HepG2 (cell line): ENCODE data around the gene CHPF. TPM values are rescaled to one million over a fixed set of nuclear protein-coding genes. Genes with fewer than 3 reads are reported as not detected.

ENCODE experiments used
- ATAC-seq: fragments of 200-7000 bp; cut with Tn5 transposase; 3 replicates; pipeline ENCODE4 v1.9.1; 2020; ENCODE audit warnings: mild to moderate bottlenecking, moderate library complexity
- BruUV-seq: library from RNA; stranded (reverse); fragments of 400-500 nt; replicated peaks from 2 replicates; lab custom pipeline; 2021; lab: Mats Ljungman, UMichigan
- CTCF ChIA-PET: fragments of 300-600 bp; formaldehyde crosslinking; extraction: SDS; loops from one replicate; lab custom pipeline; 2021; ENCODE audit warnings: low total read pairs, inconsistent platforms, low intra/inter-chr PET ratio; lab: Yijun Ruan, JAX
- POLR2A ChIA-PET: fragments of 350-600 bp; sonication (Branson Sonifier 250); formaldehyde crosslinking; loops from one replicate; lab custom pipeline; 2020; ENCODE audit warnings: antibody characterized with exemption, inconsistent platforms; lab: Yijun Ruan, JAX
- DNase-seq: peaks from one replicate; pipeline ENCODE4 v3.0.0-alpha.2; 2015; ENCODE audit warnings: low spot score
- FAIRE-seq: peaks from 3 replicates; lab custom pipeline; 2011; peaks lifted over from hg19 to GRCh38; lab: Jason Lieb, UNC
- H2AFZ ChIP-seq: one replicate; pipeline ENCODE4 v1.6.1; 2011; ENCODE audit warnings: low read length, inconsistent platforms
- H3K27ac ChIP-seq: fragments of 300-600 bp; 3 replicates; pipeline ENCODE4 v1.8.0; 2011; ENCODE audit warnings: mixed run types, mild to moderate bottlenecking, mixed read lengths, low read length, inconsistent platforms; ENCODE audit not compliant: insufficient read depth; ENCODE audit errors: extremely low read length
- H3K27me3 ChIP-seq, 2 experiments: fragments of 200-600 bp in 1 of 2; 2 replicates in 1 of 2; 3 replicates in 1 of 2; pipeline versions ENCODE4 v1.6.0 to v1.8.0; 2011; ENCODE audit warnings: low read length in 2 of 2, mild to moderate bottlenecking in 2 of 2, moderate library complexity in 2 of 2, inconsistent platforms in 1 of 2; ENCODE audit not compliant: insufficient read depth in 2 of 2, control insufficient read depth in 1 of 2
- H3K36me3 ChIP-seq, 2 experiments: fragments of 200-600 bp in 1 of 2; replicated peaks in 1 of 2; 2 replicates in 1 of 2; 3 replicates in 1 of 2; pipeline versions ENCODE4 v1.5.1 to v1.8.0; 2011; ENCODE audit warnings: low read length in 2 of 2, inconsistent platforms in 1 of 2; ENCODE audit not compliant: insufficient read depth in 2 of 2, control insufficient read depth in 1 of 2
- H3K4me1 ChIP-seq: 2 replicates; pipeline ENCODE4 v1.5.1; 2012; ENCODE audit warnings: low read length, inconsistent platforms; ENCODE audit not compliant: insufficient read depth
- H3K4me2 ChIP-seq: 2 replicates; pipeline ENCODE4 v1.6.0; 2011; ENCODE audit warnings: low read depth, low read length, inconsistent platforms
- H3K4me3 ChIP-seq, 3 experiments: fragments of 200-600 bp in 1 of 3; sonication (generic), shearing (Covaris generic) in 1 of 3; replicated peaks in 1 of 3; 2 replicates each; pipeline ENCODE4 v1.5.1; 2011 to 2016; ENCODE audit warnings: low read length in 3 of 3, inconsistent platforms in 2 of 3, low read depth in 2 of 3, mild to moderate bottlenecking in 2 of 3, control low read depth in 1 of 3, mixed read lengths in 1 of 3; ENCODE audit not compliant: insufficient read depth in 1 of 3
- H3K79me2 ChIP-seq: one replicate; pipeline ENCODE4 v1.6.1; 2011; ENCODE audit warnings: low read length, inconsistent platforms; ENCODE audit not compliant: insufficient read depth
- H3K9ac ChIP-seq: 2 replicates; pipeline ENCODE4 v1.6.0; 2011; ENCODE audit warnings: mild to moderate bottlenecking, low read depth, low read length, inconsistent platforms; ENCODE audit not compliant: insufficient read depth
- H3K9me3 ChIP-seq: 2 replicates; pipeline ENCODE4 v1.5.1; 2012; ENCODE audit warnings: mild to moderate bottlenecking, low read length
- H4K20me1 ChIP-seq: 2 replicates; pipeline ENCODE4 v1.6.0; 2011; ENCODE audit warnings: inconsistent platforms, mild to moderate bottlenecking, low read length, moderate library complexity; ENCODE audit not compliant: insufficient read depth
- ATF6 ChIP-seq: sonication (generic); formaldehyde crosslinking; conservative IDR thresholded peaks from 2 replicates; pipeline ENCODE4 v1.4.0; 2020; ENCODE audit warnings: missing genetic modification reagents
- BCL3 ChIP-seq: sonication (generic); formaldehyde crosslinking; IDR thresholded peaks from 2 replicates; pipeline ENCODE4 v1.5.1; 2020; ENCODE audit warnings: mild to moderate bottlenecking, missing genetic modification reagents, moderate library complexity
- CBFB ChIP-seq: sonication (generic); formaldehyde crosslinking; IDR thresholded peaks from 2 replicates; pipeline ENCODE4 v1.4.0; 2020; ENCODE audit warnings: missing genetic modification reagents
- JUN ChIP-seq: sonication (generic); formaldehyde crosslinking; IDR thresholded peaks from 2 replicates; pipeline ENCODE4 v1.4.0; 2020; ENCODE audit warnings: mild to moderate bottlenecking, missing genetic modification reagents
- NR2C2 ChIP-seq: sonication (generic); formaldehyde crosslinking; IDR thresholded peaks from 2 replicates; pipeline ENCODE4 v1.4.0; 2020; ENCODE audit warnings: missing genetic modification reagents, mild to moderate bottlenecking, moderate library complexity, borderline replicate concordance
- RBM22 ChIP-seq: fragments of 200-400 bp; formaldehyde crosslinking; optimal IDR thresholded peaks from 2 replicates; pipeline ENCODE3; 2017; ENCODE audit warnings: mild to moderate bottlenecking, low read length, moderate library complexity
- SMAD3 ChIP-seq: sonication (generic); formaldehyde crosslinking; IDR thresholded peaks from 2 replicates; pipeline ENCODE4 v1.4.0; 2020; ENCODE audit warnings: missing genetic modification reagents
- XRCC5 ChIP-seq: fragments of 200-400 bp; formaldehyde crosslinking; optimal IDR thresholded peaks from 2 replicates; pipeline ENCODE3; 2017; ENCODE audit warnings: mild to moderate bottlenecking, low read length
- ZBTB42 ChIP-seq: sonication (generic); formaldehyde crosslinking; IDR thresholded peaks from 2 replicates; pipeline ENCODE4 v1.5.0; 2020; ENCODE audit warnings: mild to moderate bottlenecking, missing genetic modification reagents
- ZNF18 ChIP-seq: sonication (generic); formaldehyde crosslinking; IDR thresholded peaks from 2 replicates; pipeline ENCODE4 v1.8.0; 2022; ENCODE audit warnings: mild to moderate bottlenecking, missing genetic modification reagents; ENCODE audit not compliant: insufficient replicate concordance
- ZNF230 ChIP-seq: sonication (generic); formaldehyde crosslinking; IDR thresholded peaks from 2 replicates; pipeline ENCODE4 v1.4.0; 2020; ENCODE audit warnings: mild to moderate bottlenecking, missing genetic modification reagents
- ZNF235 ChIP-seq: sonication (generic); formaldehyde crosslinking; IDR thresholded peaks from 2 replicates; pipeline ENCODE4 v1.8.1; 2023; ENCODE audit warnings: mild to moderate bottlenecking, missing genetic modification reagents, borderline replicate concordance
- ZNF24 ChIP-seq: fragments of 450-650 bp; IDR thresholded peaks from 2 replicates; pipeline ENCODE4 v1.6.1; 2017; ENCODE audit warnings: antibody characterized with exemption, mild to moderate bottlenecking
- ZNF264 ChIP-seq: sonication (generic); formaldehyde crosslinking; IDR thresholded peaks from 2 replicates; pipeline ENCODE4 v1.4.0; 2020; ENCODE audit warnings: missing genetic modification reagents
- ZNF564 ChIP-seq: sonication (generic); formaldehyde crosslinking; IDR thresholded peaks from 2 replicates; pipeline ENCODE4 v1.8.1; 2023; ENCODE audit warnings: mild to moderate bottlenecking, missing genetic modification reagents
- ZNF703 ChIP-seq: sonication (generic); formaldehyde crosslinking; IDR thresholded peaks from 2 replicates; pipeline ENCODE4 v1.5.1; 2020; ENCODE audit warnings: missing genetic modification reagents, mild to moderate bottlenecking, moderate library complexity, borderline replicate concordance
- WGBS: methylation state at CpG from one replicate; pipeline ENCODE4 v1.1.6; 2017; ENCODE audit warnings: low lambda C conversion rate; 5-methylcytosine and 5-hydroxymethylcytosine counted together
- in situ Hi-C: cut with HindIII; loops from 2 replicates; pipeline ENCODE4 v1.10.0; 2017; ENCODE audit warnings: low pct_unique_long_range_greater_than_20kb; ENCODE audit not compliant: extremely low pct_ligation_motif_present
- intact Hi-C: fragments of 100-400 bp; cut with micrococcal nuclease; formaldehyde crosslinking; loops from one replicate; pipeline ENCODE4 v1.10.0; 2022; ENCODE audit not compliant: unreplicated experiment
- polyA plus RNA-seq, 8 experiments: library from polyadenylated mRNA; depleted of rRNA in 3 of 8; stranded (reverse) in 7 of 8; unstranded in 1 of 8; fragments of >200 nt; fragmentation: Illumina TruSeq in 4 of 8; extraction: Trizol in 4 of 8; gene quantifications; 2 replicates each; pipeline versions ENCODE4 v1.2.1 to v1.2.3, GENCODE V29; 2011 to 2016; ENCODE audit warnings: low read depth in 4 of 8, missing spikeins in 1 of 8, mixed read lengths in 1 of 8; ENCODE audit not compliant: insufficient read depth in 1 of 8
- total RNA-seq, 5 experiments: library from RNA; depleted of rRNA; stranded (reverse); fragments of >200 nt; fragmentation: Illumina TruSeq; extraction: Trizol; gene quantifications; 2 replicates each; pipeline ENCODE4 v1.2.3, GENCODE V29; 2016; ENCODE audit warnings: low read depth in 1 of 5

CHPF gene
- total and polyA plus RNA-seq, 2 of the 13 experiments (the other 11 are each of a cell fraction or from before 2014, with no cell fraction given), result 79.6 to 111 TPM

GRCh38 chr2:219544567-219544966, 958 bp upstream of the CHPF start (continued):
- TF ChIP-seq ZNF18 (CRISPR knock-in tag), result peak; percentile 30
- TF ChIP-seq ZBTB42 (CRISPR knock-in tag), result 0 out of 2 replicates have a peak, but pooled peaks have one; percentile 5
- 0 out of 2 replicates have a peak, but pooled peaks have one; percentile 12 for TF ChIP-seq ZNF703 (CRISPR knock-in tag)
- no peak for TF ChIP-seq ZNF264

GRCh38 chr2:219542931-219543595, 546 bp downstream of the CHPF start:
- Histone ChIP-seq H3K4me3 (peak overlapping the region; percentile 87 to 90 (median 89)), H3K4me2 (peak overlapping the region; percentile 90), H3K9me3 (no peaks in the 10 kb centered on the region), H3K9ac (peak overlapping the region; percentile 84), H3K27ac (peak overlapping the region; percentile 82), H4K20me1 (peaks cover 42% of the 10 kb centered on the region), H3K36me3 (peaks cover 21 to 30% of the 10 kb centered on the region in 2 experiments), H2AFZ (no peak overlapping the region), H3K27me3 (no peaks in the 10 kb centered on the region; a peak in 1 of 5 replicates), H3K79me2 (peaks cover 32% of the 10 kb centered on the region), H3K4me1 (peaks cover 58% of the 10 kb centered on the region)
- POLR2A ChIA-PET, result interaction anchor here (0.8 to 3.9 kb wide), 14 partner anchors 9 to 156 kb away, joined by 3 to 44 read pairs (median 6); partner anchors contain the start of genes DNPEP, GMPPA, INHA and OBSL1
- peak; percentile 35 for DNase-seq
- FAIRE-seq, result no peak
- CTCF ChIA-PET, result interaction anchor here (0.8 to 5.3 kb wide), 7 partner anchors 8 to 147 kb away, joined by 3 to 127 read pairs (median 12); partner anchors contain the start of gene STK11IP
- in situ Hi-C loops, result loop anchor here (5.0 kb wide), 1 partner anchor 99 kb away; no protein-coding TSS in a partner anchor
- intact Hi-C loops, result loop anchor here (1.0 kb wide), 3 partner anchors 33 to 146 kb away; partner anchors contain the start of gene STK11IP
- peak; percentile 48 for ATAC-seq
- 0% methylated on average over 7 of the region's 66 CpGs for WGBS
- BruUV-seq, result no TSS peak
- TF ChIP-seq ZNF24 (no peak), NR2C2 (no peak), RBM22 (no peak), XRCC5 (no peak), CBFB (CRISPR knock-in tag) (no peak), ATF6 (no peak), JUN (CRISPR knock-in tag) (no peak), SMAD3 (CRISPR knock-in tag) (no peak; the same call in 1 of the 2 replicates), BCL3 (no peak), ZNF235 (no peak), ZNF230 (CRISPR knock-in tag) (peak; percentile 33; the same call in 1 of the 2 replicates), ZNF564 (CRISPR knock-in tag) (peak; percentile 63; the same call in 1 of the 2 replicates)
